G401.6 (cell line): ENCODE measurements around the gene OR6B1.
"Not testable (repeated sequence)": the region's sequence is repeated elsewhere in the genome, so short reads cannot be mapped to it uniquely, and the experiment has no call there.

Source experiments
- FAIRE-seq: peaks from 2 replicates; lab custom pipeline; 2012; peaks lifted over from hg19 to GRCh38; lab: Jason Lieb, UNC

The OR6B1 gene

DNA sequence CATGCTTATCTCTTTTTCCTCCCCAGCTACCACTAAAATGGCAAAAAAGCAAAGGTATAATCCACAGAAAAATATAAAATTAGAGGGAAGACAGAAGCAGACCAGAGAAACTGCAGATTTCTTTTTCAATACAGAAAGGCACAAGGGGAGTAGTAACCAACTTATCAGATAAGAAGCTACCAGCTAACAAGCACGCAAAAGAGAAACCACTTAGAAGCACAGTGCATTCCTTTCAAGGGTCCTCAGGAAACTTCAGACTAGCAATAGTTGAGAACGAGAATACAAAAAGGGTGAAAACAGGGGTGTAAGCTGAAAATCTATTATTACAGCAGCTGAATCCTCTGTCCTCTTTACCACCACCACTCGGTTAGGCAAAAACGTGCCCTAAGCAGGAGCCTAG, 38.8 kb downstream of the OR6B1 start:
- FAIRE-seq: no peak

DNA sequence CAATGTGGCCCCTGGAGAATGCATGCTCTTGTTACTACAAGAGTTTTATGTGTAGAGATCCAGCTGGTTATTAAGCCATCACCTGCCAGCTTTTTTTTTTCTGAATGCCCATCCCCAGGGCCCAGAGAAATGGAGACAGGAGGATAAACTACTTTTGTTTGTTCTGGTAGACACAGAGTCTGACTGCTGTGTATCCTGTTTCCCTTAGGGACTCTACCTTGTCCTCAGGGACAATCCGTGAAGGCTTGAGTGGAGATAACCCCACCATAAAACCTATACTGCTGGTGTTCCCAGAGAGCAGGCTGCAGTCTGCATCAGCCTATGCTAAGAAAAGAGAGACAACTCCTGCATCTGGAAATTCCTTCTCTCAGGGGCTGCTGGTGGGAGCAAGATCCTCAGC, 48.5 kb downstream of the OR6B1 start, which contains the start of gene OR2A5:
Gene OR2A5 (plus strand): TSS at position 301 of the 400 bp plus-strand sequence. CDS start 1,454 bp downstream, outside the sequence.
- FAIRE-seq: no peak

GRCh38 chr7:144049491-144049890, 49.4 kb downstream of the OR6B1 start:
- FAIRE-seq: no peak

- no peak for FAIRE-seq
Observed at GRCh38 chr7:144050093-144050492, 50.0 kb downstream of the OR6B1 start.

GRCh38 chr7:144050884-144051283, 50.8 kb downstream of the OR6B1 start:
- FAIRE-seq: not testable (repeated sequence)

DNA sequence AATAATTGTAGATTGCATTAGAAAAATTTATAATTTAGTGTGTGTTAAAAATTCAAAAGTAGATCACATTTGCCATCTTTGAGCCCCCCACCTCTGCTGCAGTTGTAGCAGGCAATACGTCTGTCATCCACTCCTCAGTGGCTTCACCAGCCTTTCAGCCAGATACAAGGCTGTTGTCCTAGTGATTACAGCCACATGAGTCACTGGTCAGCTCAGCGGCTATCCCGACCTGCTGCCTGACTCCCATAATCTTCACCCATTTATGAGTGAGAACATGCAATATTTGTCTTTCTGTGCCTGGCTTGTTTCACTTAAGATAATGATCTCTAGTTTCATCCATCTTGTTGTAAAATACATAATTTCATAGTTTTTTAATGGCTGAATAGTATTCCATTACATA, 57.8 kb downstream of the OR6B1 start:
- no peak for FAIRE-seq
